Skeletal muscle satellite cell (primary cell): Measurements from ENCODE around the gene ANKRD53. TPM values are rescaled to one million over a fixed set of nuclear protein-coding genes. Genes with fewer than 3 reads are reported as not detected.

Source experiments
- H3K27me3 ChIP-seq: 2 replicates; pipeline ENCODE4 v1.7.0; 2013; ENCODE audit warnings: low read length; ENCODE audit not compliant: control insufficient read depth, insufficient read depth
- H3K36me3 ChIP-seq: 2 replicates; pipeline ENCODE4 v1.7.0; 2013; ENCODE audit warnings: mild to moderate bottlenecking, control low read depth, low read length; ENCODE audit not compliant: insufficient read depth
- H3K4me1 ChIP-seq: 2 replicates; pipeline ENCODE4 v1.7.0; 2013; ENCODE audit warnings: low read length; ENCODE audit not compliant: control insufficient read depth, insufficient read depth
- H3K4me2 ChIP-seq: 2 replicates; pipeline ENCODE4 v1.7.0; 2013; ENCODE audit warnings: mild to moderate bottlenecking, low read length
- H3K4me3 ChIP-seq: 2 replicates; pipeline ENCODE4 v1.7.0; 2013; ENCODE audit warnings: low read length
- H3K9ac ChIP-seq: 2 replicates; pipeline ENCODE4 v1.7.0; 2013; ENCODE audit warnings: mild to moderate bottlenecking, low read depth, low read length, moderate library complexity
- H3K9me3 ChIP-seq: replicated peaks from 2 replicates; pipeline ENCODE4 v1.7.0; 2013; ENCODE audit warnings: mild to moderate bottlenecking, control low read depth, low read length
- total RNA-seq: library from RNA; depleted of rRNA; stranded (reverse); fragments of >200 nt; gene quantifications from 2 replicates; pipeline ENCODE4 v1.2.3, GENCODE V29; 2012; rRNA removed

Gene ANKRD53, protein sequence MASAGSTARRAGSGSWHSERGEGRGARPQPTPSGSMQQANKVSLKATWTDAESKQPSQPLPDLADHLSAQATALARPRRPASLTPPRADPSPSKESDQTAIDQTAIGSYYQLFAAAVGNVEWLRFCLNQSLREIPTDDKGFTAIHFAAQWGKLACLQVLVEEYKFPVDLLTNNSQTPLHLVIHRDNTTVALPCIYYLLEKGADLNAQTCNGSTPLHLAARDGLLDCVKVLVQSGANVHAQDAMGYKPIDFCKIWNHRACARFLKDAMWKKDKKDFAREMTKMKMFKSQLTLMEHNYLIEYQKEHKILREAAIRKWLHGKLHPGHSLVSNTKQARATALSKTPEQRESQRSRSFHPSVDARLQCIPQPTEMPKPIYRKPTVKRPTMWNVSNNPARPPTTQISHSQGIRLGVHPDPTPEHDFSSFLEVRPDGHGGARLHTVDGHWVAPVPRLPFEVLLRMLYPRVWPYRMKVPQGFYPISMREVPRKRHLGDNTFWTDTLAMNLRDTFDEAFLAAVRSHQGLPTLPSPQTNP
- total RNA-seq: 0.44 and 2.5 TPM in 2 replicates

GRCh38 chr2:70978341-70979179 is at the start of gene ANKRD53:
Gene ANKRD53, plus strand, starts transcription at chr2:70978630. Its CDS starts 16 bp downstream, at chr2:70978646.
- Histone ChIP-seq H3K9ac (peak within 1 kb of the TSS; percentile 90), H3K4me1 (peaks cover 17% of the 10 kb centered on the region), H3K9me3 (no peaks in the 10 kb centered on the region), H3K4me2 (peak within 1 kb of the TSS; percentile 100), H3K27me3 (no peaks in the 10 kb centered on the region), H3K4me3 (peak within 1 kb of the TSS; percentile 87), H3K36me3 (peaks cover under 1% of the 10 kb centered on the region)

DNA sequence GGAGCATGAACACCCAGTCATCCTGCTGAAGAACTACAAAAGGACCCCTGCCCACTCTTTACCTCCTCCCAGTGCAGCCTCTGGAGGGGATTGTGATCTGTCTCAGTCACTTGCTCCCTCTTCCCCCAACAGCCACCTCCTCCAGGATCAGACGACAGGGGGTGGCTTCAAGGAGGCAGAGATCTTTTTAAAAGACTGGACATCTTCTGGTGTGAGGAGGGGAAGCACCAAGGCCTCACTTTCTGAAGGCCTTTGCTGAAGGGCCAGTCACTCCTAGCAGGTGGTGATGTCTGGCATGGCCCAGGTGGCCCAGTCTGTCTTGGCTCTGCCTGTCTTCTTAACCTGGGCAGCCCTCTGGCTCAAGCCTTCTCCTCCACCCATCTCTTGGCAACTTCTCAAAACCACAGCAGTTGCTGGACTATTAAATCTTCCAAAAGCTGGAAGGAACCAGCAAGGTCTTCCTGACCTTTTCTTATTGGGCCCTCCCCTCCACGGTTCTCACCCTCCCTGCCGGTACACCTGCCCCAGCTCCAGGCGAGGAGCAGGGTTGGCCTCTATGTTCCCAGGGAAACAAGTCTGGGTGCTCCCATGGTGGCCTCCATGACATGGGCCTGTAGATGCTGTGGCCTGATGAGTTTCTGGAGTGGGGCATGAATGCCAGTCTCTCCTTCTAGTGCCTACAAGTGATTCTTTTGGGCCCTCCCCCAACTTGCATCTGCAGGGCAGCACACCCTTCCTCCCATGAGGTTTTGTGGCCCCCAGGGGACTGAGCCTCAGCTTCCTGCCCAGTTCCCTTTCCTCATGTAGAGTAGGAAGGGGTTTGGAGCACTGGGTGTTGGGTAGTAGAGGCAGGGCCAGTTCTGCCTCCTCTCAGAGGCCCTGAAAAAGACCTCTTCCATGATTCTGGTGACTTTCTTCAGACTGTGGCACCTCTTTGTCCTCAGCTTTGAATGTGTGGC is 47.8 kb upstream of the ANKRD53 start:
- H3K4me1 ChIP-seq: no peaks in the 10 kb centered on the region

DNA sequence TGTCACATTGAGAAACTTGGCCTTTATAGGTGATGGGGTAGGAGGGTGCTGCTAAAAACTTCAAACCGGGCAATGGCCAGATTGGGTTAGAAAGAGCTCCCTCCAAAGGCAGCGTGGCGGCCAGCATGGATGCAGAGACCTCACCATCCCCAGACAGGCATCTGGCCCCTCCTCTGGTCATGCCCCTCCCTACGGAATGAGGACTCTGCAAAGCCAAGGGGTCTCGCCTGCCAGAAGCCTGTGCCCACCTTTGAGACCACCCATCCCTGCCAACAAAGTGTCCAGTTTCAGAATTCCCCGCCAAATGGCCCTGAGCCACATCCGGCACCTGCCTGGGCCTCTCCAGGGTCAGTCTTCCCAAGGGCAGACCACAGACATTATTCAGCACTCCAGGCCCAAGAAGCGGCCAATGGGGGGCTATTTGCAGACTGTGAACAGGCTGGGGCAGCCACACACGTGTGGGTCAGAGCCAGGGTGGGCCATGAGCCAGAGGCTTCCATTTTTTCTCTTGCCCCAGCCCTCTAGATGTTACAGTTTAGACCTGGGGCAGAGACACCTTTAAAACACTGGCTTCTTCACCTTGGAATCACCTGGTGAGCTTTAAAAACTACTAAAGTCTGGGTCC is 46.9 kb upstream of the ANKRD53 start:
- H3K27me3 ChIP-seq: no peaks in the 10 kb centered on the region
- H3K4me1 ChIP-seq: no peaks in the 10 kb centered on the region
- peaks cover 4% of the 10 kb centered on the region for H3K36me3 ChIP-seq
- H3K9me3 ChIP-seq: no peaks in the 10 kb centered on the region
- no peak overlapping the region for H3K9ac ChIP-seq
- no peak overlapping the region for H3K4me2 ChIP-seq
- H3K4me3 ChIP-seq: no peak overlapping the region

More for the DNA sequence above, 47.8 kb upstream of the ANKRD53 start:
- no peak overlapping the region for H3K4me2 ChIP-seq
- no peaks in the 10 kb centered on the region for H3K27me3 ChIP-seq
- no peak overlapping the region for H3K4me3 ChIP-seq
- peaks cover 4% of the 10 kb centered on the region for H3K36me3 ChIP-seq
- no peak overlapping the region for H3K9ac ChIP-seq
- H3K9me3 ChIP-seq: no peaks in the 10 kb centered on the region

DNA sequence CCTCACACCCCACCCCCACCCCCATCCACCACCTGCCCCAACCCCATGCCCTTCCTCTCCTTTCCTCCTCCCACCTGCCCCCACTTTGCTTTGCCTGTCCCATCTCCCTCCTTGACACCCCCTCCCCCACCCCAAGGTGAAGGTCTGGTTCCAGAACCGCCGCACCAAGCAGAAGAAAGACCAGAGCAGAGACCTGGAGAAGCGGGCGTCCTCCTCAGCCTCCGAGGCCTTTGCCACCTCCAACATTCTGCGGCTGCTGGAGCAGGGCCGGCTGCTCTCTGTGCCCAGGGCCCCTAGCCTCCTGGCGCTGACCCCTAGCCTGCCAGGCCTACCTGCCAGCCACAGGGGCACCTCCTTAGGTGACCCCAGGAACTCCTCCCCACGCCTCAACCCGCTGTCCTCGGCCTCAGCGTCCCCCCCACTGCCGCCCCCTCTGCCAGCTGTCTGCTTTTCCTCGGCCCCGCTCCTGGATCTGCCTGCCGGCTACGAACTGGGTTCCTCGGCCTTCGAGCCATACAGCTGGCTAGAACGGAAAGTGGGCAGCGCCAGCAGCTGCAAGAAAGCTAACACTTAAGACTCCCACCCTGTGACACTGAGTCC is 45.7 kb upstream of the ANKRD53 start:
- H3K4me1 ChIP-seq: no peaks in the 10 kb centered on the region
- no peak overlapping the region for H3K4me3 ChIP-seq
- H3K27me3 ChIP-seq: no peaks in the 10 kb centered on the region
- H3K9me3 ChIP-seq: no peaks in the 10 kb centered on the region
- H3K4me2 ChIP-seq: no peak overlapping the region
- H3K36me3 ChIP-seq: no peaks in the 10 kb centered on the region
- H3K9ac ChIP-seq: no peak overlapping the region

GRCh38 chr2:70934981-70935380 is 43.4 kb upstream of the ANKRD53 start:
- H3K4me3 ChIP-seq: no peak overlapping the region
- no peak overlapping the region for H3K9ac ChIP-seq
- no peaks in the 10 kb centered on the region for H3K4me1 ChIP-seq
- no peak overlapping the region for H3K4me2 ChIP-seq
- no peaks in the 10 kb centered on the region for H3K36me3 ChIP-seq
- H3K9me3 ChIP-seq: no peaks in the 10 kb centered on the region
- no peaks in the 10 kb centered on the region for H3K27me3 ChIP-seq

- H3K27me3 ChIP-seq: no peaks in the 10 kb centered on the region
- no peak within 1 kb of the TSS for H3K4me3 ChIP-seq
- H3K4me1 ChIP-seq: no peaks in the 10 kb centered on the region
- no peak within 1 kb of the TSS for H3K9ac ChIP-seq
- H3K4me2 ChIP-seq: no peak within 1 kb of the TSS
- H3K36me3 ChIP-seq: no peaks in the 10 kb centered on the region
- H3K9me3 ChIP-seq: no peaks in the 10 kb centered on the region
These were observed 42.8 kb upstream of the ANKRD53 start, which contains the start of gene ATP6V1B1 for GRCh38 chr2:70935468-70936164. Gene ATP6V1B1, plus strand, starts transcription at chr2:70935900. Its CDS starts 55 bp downstream, at chr2:70935955.

- H3K4me2 ChIP-seq: no peak overlapping the region
- no peaks in the 10 kb centered on the region for H3K36me3 ChIP-seq
- no peak overlapping the region for H3K9ac ChIP-seq
- no peaks in the 10 kb centered on the region for H3K4me1 ChIP-seq
- no peak overlapping the region for H3K4me3 ChIP-seq
- H3K9me3 ChIP-seq: no peaks in the 10 kb centered on the region
- H3K27me3 ChIP-seq: no peaks in the 10 kb centered on the region
These were observed 42.1 kb upstream of the ANKRD53 start for GRCh38 chr2:70936165-70936978.

GRCh38 chr2:70936979-70937811 is 41.2 kb upstream of the ANKRD53 start:
- Histone ChIP-seq H3K9me3 (no peaks in the 10 kb centered on the region), H3K9ac (no peak overlapping the region), H3K4me1 (no peaks in the 10 kb centered on the region), H3K4me2 (no peak overlapping the region), H3K27me3 (no peaks in the 10 kb centered on the region), H3K4me3 (no peak overlapping the region), H3K36me3 (no peaks in the 10 kb centered on the region)
